Measurements from ENCODE around the gene CROCC2.

The CROCC2 gene

DNA sequence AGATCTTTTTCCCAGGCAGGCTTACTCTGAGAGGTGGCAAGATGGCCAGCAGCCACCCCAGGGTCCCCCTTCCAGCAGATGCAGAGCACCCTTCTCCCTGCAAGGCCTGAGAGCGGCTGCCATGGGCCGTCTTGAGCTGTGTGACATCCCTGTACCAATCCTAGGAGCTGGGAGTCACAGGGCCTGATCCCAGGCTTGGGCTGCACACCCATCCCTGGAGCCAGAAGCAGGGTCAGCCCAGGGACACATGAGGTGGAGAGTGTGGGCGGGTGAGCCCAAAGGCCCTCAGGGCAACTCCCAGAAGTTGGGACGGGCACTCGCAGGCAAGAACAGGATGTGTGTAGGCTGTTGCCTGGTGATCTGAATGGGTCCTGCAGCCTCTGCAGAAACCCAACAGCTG, 40.5 kb downstream of the CROCC2 start:
- DNase-seq = no peak

DNA sequence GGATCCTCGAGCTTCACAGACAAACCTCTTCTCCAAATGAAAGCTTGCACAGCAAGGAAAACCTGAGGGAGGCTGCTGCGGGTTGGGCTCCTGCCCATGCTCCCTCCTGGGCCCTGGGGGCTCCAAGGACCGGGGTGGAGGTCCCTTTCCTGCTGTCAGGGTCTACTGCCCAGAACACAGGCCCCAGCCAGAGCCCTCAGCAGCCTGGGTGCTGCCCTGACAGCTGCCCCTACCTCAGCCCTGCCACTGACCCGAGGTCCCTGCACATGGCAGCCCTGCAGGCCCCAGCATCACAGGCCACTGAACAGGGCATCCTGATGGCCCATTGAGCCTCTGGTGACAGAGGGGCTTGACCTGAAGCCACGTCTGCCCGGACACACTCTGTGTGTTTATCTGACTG, 41.0 kb downstream of the CROCC2 start:
- no peak for DNase-seq

DNA sequence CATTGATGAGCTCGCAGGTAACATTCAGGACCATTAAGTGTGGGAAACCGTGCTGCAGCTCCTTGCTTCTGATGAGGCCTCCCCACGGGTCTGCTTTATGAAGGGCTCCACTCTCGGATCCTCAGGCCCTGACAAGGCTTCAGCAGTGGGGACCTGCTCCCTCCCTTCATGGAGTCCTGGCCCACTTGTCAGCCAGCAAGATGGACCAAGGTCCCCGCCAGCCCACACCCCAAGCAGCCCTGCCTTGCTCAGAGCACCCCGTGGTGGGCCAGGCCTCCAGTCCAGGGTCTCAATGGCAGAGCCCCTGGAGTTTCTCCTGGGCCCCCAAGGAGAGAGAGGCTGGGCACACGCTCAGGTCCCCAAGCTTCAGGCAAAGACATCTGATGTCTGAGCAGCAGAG, 41.5 kb downstream of the CROCC2 start:
- no peak for DNase-seq

DNA sequence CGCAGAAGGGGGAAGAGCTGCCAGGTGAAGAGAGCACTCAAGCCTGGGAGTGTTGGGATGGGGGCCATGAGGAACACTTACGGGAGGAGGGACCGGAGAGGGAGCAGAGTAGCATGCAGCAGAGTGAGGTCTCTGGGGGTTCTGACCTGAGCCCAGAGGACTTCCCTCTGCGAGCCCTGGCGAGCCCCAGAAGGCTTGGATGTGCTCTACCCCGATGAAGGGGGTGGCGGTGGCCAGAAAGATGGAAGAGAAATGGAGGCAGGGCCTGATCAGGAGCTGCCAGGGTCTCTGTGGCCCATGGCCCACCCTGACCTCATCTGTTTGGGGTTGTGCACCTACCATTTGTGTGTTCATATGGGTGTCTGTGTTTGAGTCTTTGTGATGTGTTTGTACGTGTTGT, 42.0 kb downstream of the CROCC2 start:
- DNase-seq = no peak

DNA sequence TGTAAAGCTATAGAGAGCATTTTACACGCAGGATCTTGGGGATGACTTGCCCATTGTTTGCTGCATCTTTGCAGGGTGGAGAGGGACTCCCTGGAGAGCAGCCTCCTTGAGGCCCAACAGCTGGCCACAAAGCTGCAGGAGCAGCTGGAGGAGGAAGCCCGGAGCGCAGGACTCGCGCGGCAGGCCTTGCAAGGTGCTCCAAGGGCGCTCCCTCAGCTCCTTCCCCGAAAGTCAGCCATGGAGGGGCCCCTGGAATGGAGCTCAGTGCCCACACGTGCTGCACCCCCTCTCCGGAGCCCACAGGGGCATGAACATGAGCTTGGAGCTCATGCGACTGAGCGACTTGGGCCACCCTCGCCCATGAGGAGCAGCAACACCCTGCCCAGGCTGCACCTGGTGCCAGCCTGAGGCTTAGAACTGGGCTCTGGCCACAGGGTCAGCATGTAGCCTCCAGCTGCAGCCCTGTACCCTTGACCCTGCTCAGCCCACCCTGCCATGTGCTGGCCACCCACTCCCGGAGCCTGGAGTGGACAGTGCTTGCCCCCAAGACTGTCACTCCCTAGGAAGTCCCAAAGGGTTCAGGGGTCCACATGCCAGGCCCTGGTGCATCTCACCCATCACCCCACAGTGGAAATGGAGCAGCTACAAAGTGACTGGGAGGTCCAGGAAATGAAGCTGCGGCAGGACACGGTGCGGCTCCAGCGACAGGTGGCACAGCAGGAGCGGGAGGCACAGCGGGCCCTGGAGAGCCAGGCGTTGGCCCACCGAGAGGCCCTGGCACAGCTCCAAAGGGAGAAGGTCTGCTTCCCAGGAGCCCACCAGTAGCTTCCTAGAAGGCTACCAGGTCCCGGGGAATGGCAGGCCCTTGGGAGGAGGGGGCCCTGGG, 43.0 kb downstream of the CROCC2 start:
- DNase-seq = no peak

DNA sequence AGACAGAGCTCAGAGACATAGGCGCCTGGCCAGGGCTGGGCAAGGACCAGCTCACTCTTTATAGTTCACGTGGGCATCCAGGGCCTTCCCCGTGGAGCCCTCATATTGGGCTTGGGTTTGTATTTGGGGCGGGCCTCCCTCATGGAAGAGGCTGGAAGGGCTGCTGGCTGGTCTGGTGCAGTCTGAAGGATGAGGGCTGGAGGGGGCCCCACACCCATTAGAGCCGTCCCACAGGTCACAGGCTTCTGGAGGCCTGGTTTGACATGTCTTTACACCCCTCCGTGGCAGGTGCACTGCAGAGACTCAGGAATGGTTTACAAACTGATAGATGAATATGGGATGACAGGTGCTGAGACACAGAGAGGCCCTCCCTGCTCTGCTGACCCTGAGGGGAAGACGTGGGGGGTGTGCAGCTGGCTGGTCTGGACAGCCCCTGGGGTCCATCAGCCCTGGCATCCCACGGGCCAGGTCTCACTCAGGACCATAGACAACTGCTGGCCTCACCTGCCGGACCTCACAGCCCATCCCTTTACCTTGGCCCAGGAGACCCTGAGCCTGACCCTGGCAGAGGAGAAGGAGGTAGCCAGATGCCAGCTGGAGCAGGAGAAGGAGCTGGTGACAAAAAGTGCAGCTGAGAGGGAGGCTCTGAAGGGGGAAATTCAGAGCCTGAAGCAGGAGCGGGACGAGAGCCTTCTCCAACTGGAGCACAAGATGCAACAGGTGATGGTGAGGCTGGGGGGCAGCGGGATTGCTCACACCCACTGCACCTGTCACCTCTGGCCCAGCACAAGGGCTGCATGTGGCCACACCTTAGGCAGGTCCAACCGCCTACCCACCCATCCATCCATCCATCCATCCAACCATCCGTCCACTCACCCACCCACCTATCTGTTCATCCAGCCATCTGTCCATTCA, 43.9 kb downstream of the CROCC2 start:
- no peak for DNase-seq

DNA sequence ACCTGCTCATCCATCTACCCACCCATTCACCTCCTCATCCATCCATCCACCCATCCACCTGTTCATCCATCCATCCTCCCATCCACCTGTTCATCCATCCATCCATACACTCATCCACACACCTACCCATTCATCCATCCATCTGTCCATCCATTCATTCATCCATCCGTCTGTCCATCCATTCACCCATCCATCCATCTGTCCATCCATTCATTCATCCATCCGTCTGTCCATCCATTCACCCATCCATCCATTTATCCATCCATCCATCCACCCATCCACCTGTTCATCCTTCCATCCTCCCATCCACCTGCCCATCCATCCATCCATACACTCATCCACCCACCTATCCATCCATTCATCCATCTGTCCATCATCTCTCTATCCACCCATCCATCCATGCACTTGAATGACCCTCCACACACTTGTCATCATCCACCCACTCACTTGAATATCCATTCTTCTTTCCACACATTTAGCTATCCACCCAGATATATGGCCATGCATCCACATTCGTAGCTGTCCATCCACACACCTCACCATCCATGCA, 45.0 kb downstream of the CROCC2 start:
- DNase-seq = no peak

DNA sequence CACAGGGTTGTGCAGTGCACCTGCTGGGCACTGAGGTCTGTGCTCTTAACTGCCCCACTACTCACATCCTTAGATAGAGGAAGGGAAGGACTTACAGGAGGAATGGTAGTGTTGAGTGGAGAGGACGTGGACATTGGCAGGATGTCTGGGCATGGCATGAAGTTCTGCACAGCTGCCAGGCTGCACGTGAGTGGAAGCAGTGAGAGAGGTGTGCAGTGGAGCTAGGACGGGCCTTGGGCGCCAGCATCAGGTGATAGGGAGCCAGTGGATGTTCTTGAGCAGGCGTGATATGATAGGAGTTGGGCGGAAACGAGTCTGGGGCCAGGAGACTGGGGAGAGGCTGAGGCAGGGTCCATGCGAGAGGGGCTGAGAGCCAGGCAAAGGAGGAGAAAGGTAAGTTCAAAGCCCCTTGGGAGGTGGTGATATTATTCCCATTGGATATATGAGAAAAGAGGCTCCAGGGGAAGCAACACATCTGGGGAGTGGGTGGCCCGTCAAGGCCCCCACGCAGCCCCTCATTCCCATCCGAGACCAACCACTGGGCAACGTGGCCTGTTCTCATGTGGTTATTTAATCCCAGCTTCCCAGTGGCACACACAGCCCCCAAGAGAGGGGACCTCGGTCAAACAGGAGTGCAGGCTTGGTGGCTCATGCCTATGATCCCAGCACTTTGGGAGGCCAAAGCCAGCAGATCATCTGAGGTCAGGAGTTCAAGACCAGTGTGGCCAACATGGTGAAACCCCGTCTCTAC, 46.5 kb downstream of the CROCC2 start:
- no peak for DNase-seq

DNA sequence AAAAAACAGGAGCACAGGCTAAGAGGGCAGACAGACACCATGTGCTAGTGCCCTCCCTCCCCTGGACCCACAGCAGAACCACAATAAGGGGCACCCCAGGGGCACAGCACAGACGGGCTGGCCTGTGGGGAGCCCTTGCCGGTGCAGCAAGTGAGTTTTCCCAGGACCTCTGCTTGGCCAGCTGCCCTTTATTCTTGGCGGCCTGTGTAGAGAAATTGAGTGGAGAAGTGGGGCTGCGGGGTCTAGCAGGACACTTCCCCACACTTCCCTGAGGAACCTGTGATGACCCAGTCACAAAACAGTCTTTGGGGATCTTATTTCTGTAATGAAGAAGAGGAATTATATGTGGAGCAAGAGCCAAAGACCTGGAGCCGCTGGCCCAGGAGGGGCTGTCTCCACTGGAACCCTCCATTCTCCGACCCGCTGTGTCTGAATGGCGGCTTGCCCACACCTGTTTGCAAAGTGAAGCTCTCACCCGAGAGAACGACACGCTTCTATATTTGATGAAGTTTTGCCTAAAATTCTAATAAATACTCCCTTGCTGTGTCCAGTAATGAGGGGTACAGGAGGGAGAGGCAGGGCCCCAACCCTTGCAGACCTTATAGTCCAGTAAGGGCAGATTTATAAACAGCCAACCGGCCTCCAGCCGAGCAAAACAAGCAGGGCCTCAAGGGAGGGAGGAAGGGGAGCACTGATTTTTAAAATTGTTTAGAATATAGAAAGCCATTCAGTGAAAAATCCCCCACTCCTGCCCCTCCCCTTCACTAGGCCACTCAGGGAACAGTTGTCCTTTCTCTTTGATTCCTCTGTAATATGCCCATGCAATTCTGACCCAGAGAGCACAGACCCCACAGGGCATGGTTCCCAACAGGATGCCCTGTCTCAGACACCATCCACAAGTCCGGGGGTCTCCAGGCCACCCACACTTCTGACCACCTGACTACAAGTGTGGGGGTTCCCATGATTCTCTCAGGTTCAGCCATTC, 47.6 kb downstream of the CROCC2 start:
- DNase-seq = no peak

DNA sequence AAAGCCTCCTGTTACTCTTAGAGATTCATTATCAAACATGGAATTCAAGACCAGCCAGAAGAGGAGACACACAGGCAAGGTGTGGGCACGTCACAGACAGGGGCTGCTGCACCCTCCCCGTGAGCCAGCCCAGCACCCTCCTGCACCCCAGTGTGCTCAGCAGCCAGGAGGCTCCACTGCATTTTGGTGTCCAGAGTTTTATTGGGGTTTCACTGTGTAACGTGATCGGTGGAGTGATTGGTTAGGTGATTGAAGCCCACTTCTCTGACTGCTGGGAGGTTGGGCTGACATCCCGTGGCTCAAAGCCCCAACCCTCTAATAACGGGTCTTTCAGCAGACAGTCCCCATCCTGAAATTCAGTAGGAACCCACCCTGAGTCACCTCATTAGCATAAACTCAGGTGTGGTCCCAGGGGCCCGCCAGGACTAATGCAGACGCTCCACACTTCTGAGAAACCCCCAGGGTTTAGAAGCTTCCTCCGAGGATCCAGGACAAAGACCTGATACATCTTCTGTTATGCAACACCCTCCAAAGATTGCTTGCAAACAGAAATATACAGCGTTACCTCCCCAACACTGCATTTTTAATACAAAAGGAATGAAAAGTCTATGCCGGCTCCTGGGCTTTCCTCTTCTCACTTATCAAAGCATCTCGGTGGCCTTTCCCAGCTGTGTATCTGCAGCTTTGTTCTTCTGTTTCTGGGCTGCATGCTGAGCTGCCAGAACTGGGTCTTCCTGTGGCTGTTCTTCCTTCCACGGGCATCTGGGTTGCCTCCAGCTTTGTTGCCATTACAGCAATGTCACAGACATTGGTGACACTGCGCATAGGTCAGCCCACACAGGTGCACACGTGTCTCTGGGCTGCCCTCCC, 48.5 kb downstream of the CROCC2 start:
- no peak for DNase-seq

DNA sequence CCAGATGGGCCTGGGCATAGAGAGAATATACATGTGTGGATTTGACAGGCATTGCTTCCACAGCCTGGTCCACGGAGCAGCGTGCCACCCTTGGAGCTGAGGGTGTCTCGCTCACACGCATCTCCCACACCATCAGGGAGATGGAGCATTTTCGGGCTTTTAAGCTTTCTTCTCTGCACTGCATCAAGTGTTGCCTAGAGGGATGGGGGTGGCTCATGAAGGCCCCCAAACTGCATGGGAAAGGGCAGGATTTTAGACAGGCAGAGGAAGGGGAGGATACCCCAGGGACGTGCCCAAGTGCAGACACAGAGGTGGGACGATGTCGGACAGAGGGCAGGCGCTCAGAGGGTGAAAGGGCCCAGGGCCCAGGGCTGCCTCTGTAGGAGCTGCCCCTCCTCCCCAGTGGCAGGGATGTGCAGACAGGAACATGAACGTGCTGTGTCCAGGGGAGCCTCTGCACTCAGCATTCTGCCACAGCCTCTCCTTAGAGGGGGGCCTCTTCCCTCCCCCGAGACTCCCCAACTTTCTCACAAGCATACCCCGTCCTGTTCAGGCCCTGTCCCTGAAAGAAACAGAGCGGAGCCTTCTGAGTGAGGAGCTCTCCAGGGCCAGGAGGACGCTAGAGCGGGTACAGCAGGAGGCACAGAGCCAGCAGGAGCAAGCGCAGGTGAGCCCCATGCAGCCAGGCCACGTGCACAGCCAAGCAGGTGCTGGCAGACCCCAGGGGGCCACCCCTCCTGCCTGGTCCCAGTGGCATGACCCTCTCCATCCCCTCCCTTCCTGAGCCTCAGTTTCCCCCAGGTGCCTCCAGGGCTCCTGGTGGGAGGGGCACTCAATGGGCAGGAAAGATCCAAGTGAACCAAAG, 49.4 kb downstream of the CROCC2 start:
- DNase-seq = no peak

DNA sequence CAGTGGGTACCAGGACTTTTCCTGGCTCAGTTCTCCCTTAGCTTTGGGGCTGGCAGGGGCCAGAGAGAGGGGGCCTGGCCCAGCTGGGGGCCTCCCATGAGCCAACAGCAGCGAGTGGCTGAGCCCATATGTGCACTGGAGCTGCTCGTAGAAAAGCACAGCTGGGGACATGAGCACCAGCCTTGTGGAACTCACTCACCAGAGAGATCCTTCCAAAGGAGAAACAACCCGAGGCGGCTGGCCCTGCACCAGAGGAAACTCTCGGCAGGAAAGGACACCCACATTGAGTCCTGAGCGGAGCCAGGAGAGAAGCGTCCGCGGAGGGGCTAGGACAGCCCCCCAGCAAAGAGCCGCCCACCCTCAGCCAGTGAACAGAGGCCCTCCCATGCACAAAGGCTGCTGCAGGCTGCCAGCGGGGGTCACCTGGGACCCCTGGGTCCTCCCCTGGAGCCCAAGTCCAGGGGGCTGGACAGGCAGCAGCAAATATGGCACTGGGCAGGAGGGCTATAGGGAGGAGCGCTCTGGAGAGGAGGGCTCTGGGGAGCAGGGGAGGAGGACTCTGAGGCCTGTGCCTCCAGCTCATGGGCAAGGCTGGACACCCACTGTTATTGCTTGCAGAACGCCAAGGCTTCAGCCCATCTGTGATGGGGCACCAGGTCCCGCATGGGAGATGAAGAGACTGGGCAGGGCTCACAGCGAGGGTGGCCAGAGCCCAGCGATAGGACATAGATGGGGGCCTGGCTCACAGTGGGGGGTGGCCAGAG, 50.2 kb downstream of the CROCC2 start:
- DNase-seq = no peak

DNA sequence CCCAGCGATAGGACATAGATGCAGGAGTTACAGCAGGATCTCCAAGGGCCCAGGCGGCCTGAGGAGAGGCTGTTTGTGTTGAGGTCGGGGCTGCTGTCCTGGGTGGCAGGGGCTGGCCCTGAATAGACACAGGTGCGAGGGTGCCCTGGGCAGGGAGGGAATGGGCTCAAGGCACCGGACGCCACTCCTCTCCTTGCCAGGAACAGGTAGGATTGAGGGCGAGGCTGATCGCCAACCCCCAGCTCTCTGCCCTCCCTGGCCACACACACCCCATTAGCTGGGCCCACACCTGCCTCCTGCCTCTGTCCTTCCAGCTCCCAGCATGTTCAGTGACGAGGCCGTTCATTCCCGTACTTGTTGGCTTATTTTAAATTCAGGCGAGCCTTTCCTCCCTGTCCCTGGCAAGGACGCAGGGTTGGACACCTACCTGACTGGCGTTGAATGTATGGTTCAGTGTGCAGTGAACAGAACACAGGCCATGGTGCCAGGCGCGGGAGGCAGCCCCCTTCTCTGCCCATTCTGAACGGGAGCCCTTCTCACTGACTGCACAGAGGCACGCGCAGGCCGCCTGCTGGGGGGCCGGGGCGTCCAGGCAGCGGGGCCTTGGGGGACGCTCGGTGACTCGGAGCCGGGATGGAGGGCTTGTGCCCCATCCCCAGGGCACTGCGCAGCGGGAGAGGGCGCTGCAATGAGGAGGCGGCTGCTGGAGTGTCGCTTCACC, 51.0 kb downstream of the CROCC2 start:
- DNase-seq = no peak

DNA sequence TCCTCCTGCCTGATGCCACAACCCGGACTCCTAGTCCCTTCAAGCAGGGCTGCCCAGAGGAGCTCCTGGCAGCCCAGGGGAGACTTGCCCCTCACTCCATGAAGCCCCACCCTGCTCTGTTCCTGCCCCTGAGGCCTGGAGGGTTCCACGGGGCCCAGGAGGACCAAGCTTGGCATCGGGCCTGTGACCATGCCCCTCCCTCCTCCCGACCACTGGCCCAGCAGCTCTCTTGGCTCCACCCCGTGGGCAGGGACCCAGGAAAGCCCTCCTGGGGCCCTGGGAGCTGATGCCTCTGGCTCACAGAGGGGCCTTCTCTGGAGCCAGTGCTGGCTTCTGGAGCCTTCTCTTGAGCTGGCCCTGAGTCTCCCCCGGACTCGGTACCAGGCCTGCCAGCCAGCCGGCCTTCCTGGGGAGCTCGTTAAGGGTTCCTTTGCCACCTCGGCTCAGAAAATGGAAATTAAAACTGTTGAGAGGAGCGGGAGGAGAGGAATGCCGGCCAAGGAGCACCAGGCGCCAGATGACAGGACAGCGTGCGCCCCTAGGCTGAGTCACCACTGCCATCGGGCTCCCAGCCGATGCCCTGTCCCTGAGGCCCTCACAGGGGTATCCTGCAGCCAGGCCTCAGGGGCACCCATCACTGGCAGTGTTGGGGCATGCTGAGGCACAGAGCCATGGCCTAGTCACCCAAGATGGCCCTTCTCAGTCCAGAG, 51.7 kb downstream of the CROCC2 start:
- DNase-seq = no peak

DNA sequence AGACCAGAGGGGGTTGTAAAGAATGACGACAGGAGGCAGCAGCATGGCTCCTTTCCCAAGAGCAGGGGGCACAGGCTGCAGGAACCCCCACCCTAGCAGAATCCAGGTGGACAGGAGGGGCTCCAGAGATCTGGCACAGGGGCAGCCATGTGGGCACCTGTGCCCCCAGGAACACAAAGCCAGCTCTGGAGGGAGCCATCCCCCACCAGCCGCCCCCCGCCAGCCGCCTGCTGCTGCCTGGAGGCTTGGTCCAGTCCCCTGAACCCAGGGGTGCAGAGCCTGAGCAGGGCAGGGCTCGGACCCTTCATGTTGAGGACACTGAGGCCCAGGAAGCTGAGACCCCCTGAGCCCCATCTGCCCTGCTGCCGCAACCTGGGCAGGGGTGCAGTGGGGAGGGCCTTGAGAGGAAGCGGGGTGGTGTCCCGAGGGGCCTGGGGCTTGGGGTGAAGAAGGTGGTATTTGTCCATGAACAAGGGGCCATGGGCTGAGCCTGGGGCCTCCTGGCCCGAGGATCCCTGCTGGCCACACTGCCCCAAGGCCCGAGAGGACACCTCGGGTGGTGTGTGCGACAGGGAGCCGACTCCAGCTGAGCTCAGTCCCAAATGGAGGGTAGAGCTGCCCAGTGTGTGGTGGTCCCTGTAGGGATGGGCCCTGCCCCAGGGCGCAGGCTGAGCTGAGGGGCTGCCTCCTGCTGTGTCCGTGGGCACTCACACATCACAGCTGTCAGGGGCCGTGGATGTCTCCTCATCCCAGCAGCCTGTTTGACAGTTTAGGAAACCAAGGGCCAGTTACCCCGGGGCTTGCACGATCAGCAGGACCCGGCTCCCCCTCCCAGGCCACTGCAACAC, 52.5 kb downstream of the CROCC2 start:
- no peak for DNase-seq

DNA sequence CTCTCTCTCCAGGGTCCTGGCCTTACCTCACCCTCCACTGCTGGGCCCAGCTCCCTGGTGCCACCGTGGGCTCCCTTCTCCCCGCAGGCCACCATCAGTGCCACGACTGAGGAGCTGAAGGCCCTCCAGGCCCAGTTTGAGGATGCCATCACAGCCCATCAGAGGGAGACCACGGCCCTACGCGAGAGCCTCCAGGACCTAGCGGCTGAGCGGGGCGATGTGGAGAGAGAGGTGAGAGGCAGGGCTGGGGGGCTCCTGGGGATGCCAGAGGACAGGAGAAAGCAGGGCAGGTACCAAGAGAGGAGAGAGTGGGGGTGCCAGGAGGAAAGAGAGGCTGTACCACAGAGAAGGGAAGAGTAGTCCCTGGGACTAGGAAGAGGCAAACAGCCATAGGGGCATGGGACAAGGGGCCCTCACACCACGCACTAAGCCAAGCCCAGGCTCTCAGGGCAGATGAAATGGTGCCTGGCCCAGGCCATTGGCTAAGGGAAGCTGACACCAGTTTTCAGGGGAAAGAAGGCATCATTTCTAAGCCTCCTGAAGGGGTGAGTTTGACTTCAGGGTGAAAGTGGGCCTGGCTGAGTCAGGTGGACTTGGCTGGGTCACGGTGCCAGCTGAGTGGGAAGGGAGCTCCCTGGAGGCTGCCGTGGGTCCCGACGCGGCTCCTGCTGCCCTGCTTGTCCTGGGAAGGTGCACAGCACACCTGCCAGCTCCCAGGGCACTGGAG, 53.2 kb downstream of the CROCC2 start:
- DNase-seq = no peak

Data from activated naive CD4-positive, alpha-beta T cell (primary cell).